HCT116 (cell line): ENCODE measurements around the gene ZNF611. TPM values are rescaled to one million over a fixed set of nuclear protein-coding genes. Genes with fewer than 3 reads are reported as not detected.

Experiments used
- ATAC-seq: fragments of 200-7000 bp; cut with Tn5 transposase; 2 replicates; pipeline ENCODE4 v1.9.1; 2020; ENCODE audit warnings: mild to moderate bottlenecking, moderate library complexity
- BruUV-seq: library from RNA; stranded (reverse); fragments of 400-500 nt; replicated peaks from 2 replicates; lab custom pipeline; 2021; lab: Mats Ljungman, UMichigan
- CTCF ChIA-PET: fragments of 300-600 bp; sonication (Branson Sonifier 250); formaldehyde crosslinking; loops from one replicate; lab custom pipeline; 2021; ENCODE audit warnings: antibody characterized with exemption; lab: Charles Lee
- POLR2A ChIA-PET: fragments of 300-600, 350-600 bp; sonication (Branson Sonifier 250); formaldehyde crosslinking; loops from one replicate; lab custom pipeline; 2021; ENCODE audit warnings: antibody characterized with exemption; lab: Charles Lee
- RAD21 ChIA-PET, 2 experiments: fragments of 300-600 bp; sonication (Branson Sonifier 250); formaldehyde crosslinking; loops; one replicate each; lab custom pipeline; 2023; ENCODE audit warnings: low total read pairs in 2 of 2; ENCODE audit not compliant: uncharacterized antibody in 2 of 2, unreplicated experiment in 2 of 2, low non-redundant PET in 1 of 2; lab: Charles Lee
- DNase-seq: peaks from one replicate; pipeline ENCODE4 v3.0.0-alpha.2; 2010; ENCODE audit warnings: low read depth, low spot score
- H2AFZ ChIP-seq: fragments of 200-600 bp; shearing (Covaris generic), sonication (generic); 2 replicates; pipeline ENCODE4 v1.6.1; 2017; ENCODE audit warnings: low read depth, mixed run types, mixed read lengths, antibody characterized with exemption, low read length; ENCODE audit not compliant: poor library complexity, severe bottlenecking
- H3K27ac ChIP-seq: 2 replicates; pipeline ENCODE4 v1.5.1; 2012; ENCODE audit warnings: low read depth, low read length
- H3K27me3 ChIP-seq: fragments of 200-600 bp; sonication (generic); 2 replicates; pipeline ENCODE4 v1.6.1; 2016; ENCODE audit warnings: mixed run types, low read length, mixed read lengths; ENCODE audit not compliant: insufficient read depth
- H3K36me3 ChIP-seq, 2 experiments: fragments of 200-500 bp in 1 of 2; fragments of 200-600 bp in 1 of 2; sonication (Bioruptor generic) in 1 of 2; sonication (generic) in 1 of 2; 2 replicates each; pipeline versions ENCODE4 v1.5.1 to v1.6.1; 2014 to 2016; ENCODE audit warnings: low read length in 2 of 2, inconsistent platforms in 1 of 2, mixed read lengths in 1 of 2, mixed run types in 1 of 2; ENCODE audit not compliant: insufficient read depth in 2 of 2, control insufficient read depth in 1 of 2
- H3K4me1 ChIP-seq, 2 experiments: fragments of 200-600 bp in 1 of 2; sonication (generic) in 1 of 2; 2 replicates each; pipeline versions ENCODE4 v1.5.1 to v1.6.1; 2012 to 2017; ENCODE audit warnings: low read length in 2 of 2, inconsistent platforms in 1 of 2, mild to moderate bottlenecking in 1 of 2, mixed read lengths in 1 of 2, mixed run types in 1 of 2, moderate library complexity in 1 of 2; ENCODE audit not compliant: insufficient read depth in 2 of 2, control insufficient read depth in 1 of 2
- H3K4me2 ChIP-seq: fragments of 200-600 bp; sonication (generic); 2 replicates; pipeline ENCODE4 v1.6.1; 2017; ENCODE audit warnings: mixed run types, low read length, mixed read lengths
- H3K4me3 ChIP-seq, 2 experiments: fragments of 200-600 bp in 1 of 2; sonication (generic) in 1 of 2; replicated peaks in 1 of 2; 2 replicates each; pipeline ENCODE4 v1.5.1; 2011 to 2016; ENCODE audit warnings: low read length in 2 of 2, control low read depth in 1 of 2, low read depth in 1 of 2, mild to moderate bottlenecking in 1 of 2, mixed read lengths in 1 of 2, mixed run types in 1 of 2
- H3K79me2 ChIP-seq: fragments of 200-600 bp; sonication (generic); 2 replicates; pipeline ENCODE4 v1.6.1; 2017; ENCODE audit warnings: mild to moderate bottlenecking, mixed run types, low read length, moderate library complexity, mixed read lengths; ENCODE audit not compliant: insufficient read depth
- H3K9ac ChIP-seq: fragments of 200-600 bp; sonication (generic); 2 replicates; pipeline ENCODE4 v1.6.1; 2016; ENCODE audit warnings: low read length, mixed read lengths
- H3K9me2 ChIP-seq: fragments of 200-600 bp; sonication (generic), shearing (Covaris generic); 2 replicates; pipeline ENCODE4 v1.6.1; 2017; ENCODE audit warnings: mixed run types, mild to moderate bottlenecking, moderate library complexity; ENCODE audit not compliant: insufficient read depth
- H3K9me3 ChIP-seq, 2 experiments: fragments of 200-500 bp in 1 of 2; fragments of 200-600 bp in 1 of 2; sonication (Bioruptor generic) in 1 of 2; sonication (generic) in 1 of 2; 2 replicates each; pipeline ENCODE4 v1.6.1; 2014 to 2017; ENCODE audit warnings: low read length in 2 of 2, mixed read lengths in 2 of 2, inconsistent platforms in 1 of 2, low read depth in 1 of 2, mild to moderate bottlenecking in 1 of 2, mixed run types in 1 of 2, moderate library complexity in 1 of 2; ENCODE audit not compliant: control insufficient read depth in 1 of 2, insufficient read depth in 1 of 2
- H4K20me1 ChIP-seq: fragments of 200-600 bp; sonication (generic), shearing (Covaris generic); 2 replicates; pipeline ENCODE4 v1.6.1; 2017; ENCODE audit warnings: mixed run types, mild to moderate bottlenecking, moderate library complexity; ENCODE audit not compliant: insufficient read depth
- ATF3 ChIP-seq: IDR thresholded peaks from 2 replicates; pipeline ENCODE4 v1.6.1; 2012
- CBX3 ChIP-seq: IDR thresholded peaks from 2 replicates; pipeline ENCODE4 v1.6.1; 2012; ENCODE audit warnings: low read depth
- CTCF ChIP-seq, 3 experiments: fragments of 200-600 bp in 1 of 3; sonication (generic) in 1 of 3; IDR thresholded peaks in 2 of 3; conservative IDR thresholded peaks in 1 of 3; 2 replicates each; pipeline ENCODE4 v1.5.1; 2012 to 2017; ENCODE audit warnings: low read depth in 2 of 3, low read length in 2 of 3, antibody characterized with exemption in 1 of 3, borderline replicate concordance in 1 of 3, control low read depth in 1 of 3, mild to moderate bottlenecking in 1 of 3, mixed read lengths in 1 of 3, mixed run types in 1 of 3, moderate library complexity in 1 of 3; ENCODE audit not compliant: insufficient read depth in 1 of 3
- EGR1 ChIP-seq: IDR thresholded peaks from 2 replicates; pipeline ENCODE4 v1.6.1; 2012; ENCODE audit warnings: low read depth
- ELF1 ChIP-seq: IDR thresholded peaks from 2 replicates; pipeline ENCODE4 v1.6.1; 2012; ENCODE audit warnings: low read depth, borderline replicate concordance
- EZH2 ChIP-seq: fragments of 200-600 bp; sonication (generic); IDR thresholded peaks from 2 replicates; pipeline ENCODE4 v1.6.1; 2017; ENCODE audit warnings: antibody characterized with exemption, mixed run types
- FOSL1 ChIP-seq: IDR thresholded peaks from 2 replicates; pipeline ENCODE4 v1.6.1; 2012; ENCODE audit warnings: low read depth
- JUND ChIP-seq: IDR thresholded peaks from 2 replicates; pipeline ENCODE4 v1.6.1; 2012
- MAX ChIP-seq: IDR thresholded peaks from 2 replicates; pipeline ENCODE4 v1.6.1; 2012
- POLR2A ChIP-seq: IDR thresholded peaks from 2 replicates; pipeline ENCODE4 v1.7.0; 2011; ENCODE audit warnings: borderline replicate concordance; ENCODE audit not compliant: insufficient read depth, insufficient read length; ENCODE audit errors: extremely low read depth
- POLR2AphosphoS5 ChIP-seq: IDR thresholded peaks from 2 replicates; pipeline ENCODE4 v1.6.1; 2011; ENCODE audit warnings: mild to moderate bottlenecking, low read depth, low read length, moderate library complexity
- RAD21 ChIP-seq: IDR thresholded peaks from 2 replicates; pipeline ENCODE4 v1.6.1; 2012; ENCODE audit warnings: low read depth, mild to moderate bottlenecking
- REST ChIP-seq: IDR thresholded peaks from 2 replicates; pipeline ENCODE4 v1.6.1; 2012; ENCODE audit warnings: low read depth
- SP1 ChIP-seq: IDR thresholded peaks from 2 replicates; pipeline ENCODE4 v1.6.1; 2012; ENCODE audit warnings: low read depth
- YY1 ChIP-seq: IDR thresholded peaks from 2 replicates; pipeline ENCODE4 v1.6.1; 2011; ENCODE audit warnings: low read length, low read depth, moderate library complexity, mild to moderate bottlenecking; ENCODE audit not compliant: insufficient replicate concordance; ENCODE audit errors: extremely low read depth
- ZFX ChIP-seq: fragments of 450-650 bp; IDR thresholded peaks from 2 replicates; pipeline ENCODE4 v1.6.1; 2017
- ZNF274 ChIP-seq: fragments of 200-500 bp; sonication (Bioruptor generic); IDR thresholded peaks from 2 replicates; pipeline ENCODE4 v1.6.1; 2014; ENCODE audit warnings: mild to moderate bottlenecking, low read depth, low read length, inconsistent platforms
- intact Hi-C: fragments of 100-400 bp; cut with micrococcal nuclease; formaldehyde crosslinking; loops from 2 replicates; pipeline ENCODE4 v1.10.0; 2022
- total RNA-seq: library from RNA; stranded (reverse); gene quantifications from one replicate; pipeline ENCODE4 v1.2.1, GENCODE V29; 2021; ENCODE audit not compliant: unreplicated experiment

ZNF611 gene
- total RNA-seq, 1 experiment from 2014 or later, result 12.2 TPM

- TF ChIP-seq REST (no peak), POLR2A (no peak), EGR1 (no peak), CBX3 (no peak), JUND (no peak)
Measured at GRCh38 chr19:52739576-52739975, 4.7 kb upstream of the ZNF611 start (continued).

- Histone ChIP-seq H3K27ac (no peak overlapping the region), H3K9me3 (peaks cover 4 to 8% of the 10 kb centered on the region in 2 experiments; a peak in 2 of 4 replicates), H3K9ac (no peak overlapping the region), H3K4me3 (no peak overlapping the region), H2AFZ (no peak overlapping the region), H3K4me1 (peaks cover 3 to 10% of the 10 kb centered on the region in 2 experiments; a peak in 2 of 4 replicates), H4K20me1 (no peaks in the 10 kb centered on the region), H3K79me2 (no peaks in the 10 kb centered on the region), H3K9me2 (no peaks in the 10 kb centered on the region), H3K4me2 (no peak overlapping the region), H3K36me3 (no peaks in the 10 kb centered on the region), H3K27me3 (no peaks in the 10 kb centered on the region)
- no peak for TF ChIP-seq REST
- no peak for TF ChIP-seq ZFX
- TF ChIP-seq YY1, result no peak
- TF ChIP-seq RAD21, result no peak
- TF ChIP-seq ELF1, result no peak
- no peak for TF ChIP-seq EZH2
- no peak for TF ChIP-seq MAX
- TF ChIP-seq EGR1, result no peak
- TF ChIP-seq POLR2A, result no peak
- no peak for TF ChIP-seq CTCF (IDR thresholded peaks at IDR 0.05 in 2 of 3, conservative IDR thresholded peaks at IDR 0.05 in 1 of 3; ENCODE audit: borderline replicate concordance in 1 of 3, insufficient read depth in 1 of 3, low read depth in 2 of 3, low read length in 2 of 3)
- no peak for TF ChIP-seq POLR2AphosphoS5
- TF ChIP-seq ZNF274, result no peak
- TF ChIP-seq ATF3, result no peak
- TF ChIP-seq FOSL1, result no peak
- no peak for TF ChIP-seq SP1
- RAD21 ChIA-PET, result no interaction called here
- BruUV-seq, result no TSS peak
- ATAC-seq (no peak), DNase-seq (no peak)
- CTCF ChIA-PET, result no interaction called here
- POLR2A ChIA-PET, result no interaction called here
- intact Hi-C loops, result no loop called here
Measured at GRCh38 chr19:52735734-52736133, 890 bp upstream of the ZNF611 start.
